Brain microvascular endothelial cell (primary cell): ENCODE data around the gene EFNA5.

Experiments
- DNase-seq: peaks from one replicate; pipeline ENCODE4 v3.0.0-alpha.2; 2020
- H3K27ac ChIP-seq: fragments of 250-450 bp; sonication (Bioruptor Pico); 2 replicates; pipeline ENCODE4 v1.5.1; 2020; ENCODE audit warnings: mild to moderate bottlenecking, moderate library complexity
- H3K27me3 ChIP-seq: fragments of 250-450 bp; sonication (Bioruptor Pico); replicated peaks from 2 replicates; pipeline ENCODE4 v1.5.1; 2020; ENCODE audit warnings: mild to moderate bottlenecking
- H3K36me3 ChIP-seq: fragments of 250-450 bp; sonication (Bioruptor Pico); replicated peaks from 2 replicates; pipeline ENCODE4 v1.5.1; 2020; ENCODE audit warnings: mild to moderate bottlenecking
- H3K4me3 ChIP-seq: 2 replicates; pipeline ENCODE4 v1.5.1; 2011; ENCODE audit warnings: low read depth, mild to moderate bottlenecking, control low read depth, low read length, moderate library complexity
- CTCF ChIP-seq: IDR thresholded peaks from 2 replicates; pipeline ENCODE4 v1.5.1; 2011; ENCODE audit warnings: low read depth, mild to moderate bottlenecking, moderate library complexity, low read length, control low read depth, inconsistent platforms; ENCODE audit errors: missing control alignments
- in situ Hi-C: cut with HindIII; loops from 2 replicates; pipeline ENCODE4 v1.10.0; 2017; ENCODE audit warnings: low sequenced_read_pairs, low pct_ligation_motif_present

Gene EFNA5

GRCh38 chr5:107661038-107661649, 9.6 kb downstream of the EFNA5 start:
- no peak for DNase-seq
- Histone ChIP-seq H3K27me3 (no peaks in the 10 kb centered on the region), H3K4me3 (no peak overlapping the region), H3K36me3 (no peaks in the 10 kb centered on the region), H3K27ac (no peak overlapping the region)
- in situ Hi-C loops, result no loop called here
- TF ChIP-seq CTCF, result no peak

- in situ Hi-C loops, result no loop called here
- H3K27me3 ChIP-seq, result no peaks in the 10 kb centered on the region
- H3K36me3 ChIP-seq, result no peaks in the 10 kb centered on the region
- H3K27ac ChIP-seq, result no peak overlapping the region
- no peak overlapping the region for H3K4me3 ChIP-seq
- TF ChIP-seq CTCF, result no peak
- DNase-seq, result no peak
Measured at GRCh38 chr5:107658528-107658927, 12.2 kb downstream of the EFNA5 start.

DNA sequence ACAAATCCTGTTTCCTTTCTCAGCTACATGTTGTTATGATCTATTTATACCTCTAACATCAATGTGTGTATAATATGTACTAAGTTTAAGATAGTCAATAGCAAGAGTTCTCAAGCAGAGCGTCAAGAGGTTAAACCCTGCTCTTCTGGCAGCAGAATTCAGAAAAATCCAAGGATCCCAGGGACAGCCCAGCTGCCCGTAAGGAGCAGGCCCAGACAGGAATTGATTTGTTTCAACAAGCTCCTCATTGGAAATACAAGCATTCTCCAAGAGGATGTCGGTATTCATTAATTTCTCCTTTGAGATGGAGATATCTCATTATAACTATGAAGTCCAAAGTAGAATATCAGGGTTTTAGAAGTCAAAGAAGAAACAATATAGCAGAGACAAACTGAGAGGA, 14.9 kb downstream of the EFNA5 start:
- Histone ChIP-seq H3K4me3 (no peak overlapping the region), H3K36me3 (no peaks in the 10 kb centered on the region), H3K27ac (no peak overlapping the region), H3K27me3 (no peaks in the 10 kb centered on the region)
- in situ Hi-C loops, result no loop called here
- DNase-seq, result no peak
- no peak for TF ChIP-seq CTCF

DNA sequence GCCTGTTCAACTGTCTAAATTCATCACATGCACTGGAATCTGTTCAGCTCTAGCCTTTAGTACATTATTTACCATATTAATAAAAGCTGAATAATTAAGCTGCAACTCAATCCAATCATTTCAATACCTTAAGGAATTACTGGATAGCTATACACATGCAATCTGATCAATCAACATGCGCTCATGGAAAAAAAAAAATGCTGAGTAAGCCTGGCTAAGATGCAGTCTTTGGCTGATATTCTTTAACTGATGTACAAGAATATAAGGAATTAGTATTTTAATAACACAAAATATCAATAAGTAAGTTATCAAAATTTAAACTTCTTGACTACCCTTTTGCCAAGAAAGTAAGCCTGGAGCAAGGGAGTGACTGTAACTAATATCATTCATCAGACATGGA, 15.9 kb downstream of the EFNA5 start:
- in situ Hi-C loops, result no loop called here
- TF ChIP-seq CTCF, result no peak
- Histone ChIP-seq H3K27me3 (no peaks in the 10 kb centered on the region), H3K36me3 (no peaks in the 10 kb centered on the region), H3K4me3 (no peak overlapping the region), H3K27ac (no peak overlapping the region)
- DNase-seq, result no peak

DNA sequence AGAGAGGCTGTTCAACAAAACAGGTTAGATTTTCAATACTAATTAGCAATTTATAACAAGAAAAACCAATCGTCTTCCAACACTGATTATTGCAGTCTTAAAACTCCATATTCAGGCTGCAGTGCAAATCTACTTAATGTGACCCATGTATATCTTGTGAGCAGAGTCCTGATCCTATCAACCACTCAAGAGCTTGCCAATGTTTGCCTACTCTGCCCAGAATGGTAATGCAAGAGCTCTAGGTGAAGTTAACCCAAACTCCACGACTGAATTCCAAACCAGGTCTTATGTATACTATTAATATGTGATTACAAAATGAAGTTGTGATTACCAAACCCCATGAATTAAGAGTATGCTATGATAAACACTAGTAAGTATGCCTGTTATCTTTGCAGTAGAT, 17.1 kb downstream of the EFNA5 start:
- in situ Hi-C loops, result no loop called here
- no peak for DNase-seq
- Histone ChIP-seq H3K27ac (no peak overlapping the region), H3K36me3 (no peaks in the 10 kb centered on the region), H3K27me3 (no peaks in the 10 kb centered on the region), H3K4me3 (no peak overlapping the region)
- TF ChIP-seq CTCF, result no peak
